ENCODE data around the gene HOXA11.

HOXA11 gene

DNA sequence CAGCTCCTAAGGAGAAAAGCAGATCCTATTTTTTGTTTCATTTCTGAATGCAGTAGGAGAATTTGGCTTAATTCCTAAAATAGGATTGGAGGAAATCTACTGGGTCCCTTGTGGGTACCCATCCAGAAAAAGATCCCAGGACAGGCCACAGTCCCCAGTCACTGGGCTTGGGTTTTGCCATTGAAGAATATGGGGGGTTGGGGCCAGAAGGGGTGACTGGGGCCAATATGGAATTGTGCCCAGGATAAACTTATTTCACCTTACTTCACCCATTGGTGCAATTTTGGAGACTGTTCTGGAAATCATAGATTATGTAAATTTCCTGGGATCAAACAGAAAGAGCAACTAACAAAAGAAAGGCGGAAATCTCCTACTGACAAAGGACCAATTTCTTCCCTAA, 46.6 kb downstream of the HOXA11 start:
- no peak for DNase-seq

DNA sequence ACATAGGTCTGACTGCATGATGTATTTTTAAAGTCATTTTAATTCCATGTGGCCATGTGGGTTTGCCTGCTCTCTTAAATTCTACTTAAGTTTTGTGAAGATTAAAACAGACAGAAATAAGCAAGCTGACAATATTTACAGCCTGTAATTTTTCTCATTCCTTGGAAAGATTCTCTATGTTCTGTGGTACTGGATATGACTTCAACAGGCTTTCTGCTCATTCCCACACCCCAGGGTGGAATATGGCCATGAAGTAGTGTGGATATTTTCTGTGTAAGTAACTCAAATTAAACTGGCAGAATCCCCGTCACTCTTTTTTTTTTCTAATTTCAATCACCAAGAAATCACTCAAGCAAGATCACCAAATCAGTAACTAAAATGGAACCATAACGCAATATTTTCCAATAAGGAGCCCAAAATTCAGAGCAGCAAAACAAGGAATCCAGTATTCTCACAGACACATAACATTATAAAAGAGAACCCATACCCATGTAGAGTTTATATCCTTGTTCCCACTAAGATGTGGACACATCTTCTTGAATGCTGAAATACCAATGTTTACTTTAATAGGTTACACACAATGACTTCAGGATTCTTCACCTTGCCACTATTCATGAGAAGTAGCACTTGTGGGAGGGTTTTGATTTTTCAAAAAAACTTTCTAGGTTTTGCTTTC, 47.3 kb downstream of the HOXA11 start:
- no peak for DNase-seq

DNA sequence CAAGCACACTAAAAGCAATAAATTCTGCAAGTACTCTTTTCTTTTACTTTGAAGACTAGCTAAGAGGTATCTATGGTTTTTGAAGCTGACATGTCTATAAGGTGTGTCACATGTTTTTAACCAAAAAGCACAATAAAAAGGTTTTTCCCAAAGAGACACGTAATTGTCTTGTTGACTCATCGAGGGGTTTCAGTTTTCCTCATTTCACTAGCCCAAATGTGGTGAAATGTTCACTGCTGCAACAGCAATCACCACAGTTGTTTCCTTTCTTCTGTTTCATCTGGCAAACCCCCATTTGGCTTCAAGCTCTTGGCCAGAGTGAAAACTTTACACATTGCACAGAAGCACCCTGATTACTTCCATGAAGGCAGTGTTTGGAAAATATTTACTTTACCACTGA, 50.6 kb downstream of the HOXA11 start:
- DNase-seq: no peak

DNA sequence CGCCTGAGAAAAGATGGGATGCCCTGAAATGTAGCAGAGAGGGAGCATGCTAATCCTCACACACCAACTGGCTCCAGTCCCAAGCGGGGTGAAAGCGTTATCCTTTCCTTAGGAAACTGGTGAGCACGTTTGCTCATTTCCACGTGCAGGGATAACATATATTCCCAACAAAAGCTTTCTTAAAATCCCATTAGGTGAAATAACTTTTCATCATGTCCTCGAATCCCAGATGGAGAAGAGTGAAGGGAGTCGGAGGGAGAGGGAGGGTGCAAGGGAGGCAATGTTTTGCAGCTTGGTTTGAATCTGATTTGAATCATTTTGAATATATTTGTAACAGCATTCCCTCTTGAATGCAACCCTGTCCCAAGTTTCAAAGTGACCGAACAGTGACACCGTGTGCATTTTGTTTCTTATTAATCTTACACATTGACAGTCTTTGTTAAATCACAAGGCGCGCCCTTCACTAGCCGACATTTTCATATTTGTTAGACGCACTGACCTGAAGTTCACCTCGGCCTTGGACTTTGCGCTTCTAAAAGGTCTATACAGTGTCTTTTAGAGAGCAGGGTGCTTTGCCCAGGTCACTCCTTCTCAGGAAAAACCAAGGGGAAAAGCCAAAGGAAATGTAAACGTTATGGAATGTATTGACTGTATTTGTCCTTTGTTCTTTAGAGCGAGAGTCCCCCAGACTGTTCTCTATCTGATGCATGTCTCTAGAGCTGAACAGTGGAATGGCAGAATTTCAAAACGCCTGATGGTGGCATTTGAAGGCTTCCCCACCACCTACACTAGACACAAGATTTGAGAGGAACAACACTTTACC, 51.4 kb downstream of the HOXA11 start:
- no peak for DNase-seq

DNA sequence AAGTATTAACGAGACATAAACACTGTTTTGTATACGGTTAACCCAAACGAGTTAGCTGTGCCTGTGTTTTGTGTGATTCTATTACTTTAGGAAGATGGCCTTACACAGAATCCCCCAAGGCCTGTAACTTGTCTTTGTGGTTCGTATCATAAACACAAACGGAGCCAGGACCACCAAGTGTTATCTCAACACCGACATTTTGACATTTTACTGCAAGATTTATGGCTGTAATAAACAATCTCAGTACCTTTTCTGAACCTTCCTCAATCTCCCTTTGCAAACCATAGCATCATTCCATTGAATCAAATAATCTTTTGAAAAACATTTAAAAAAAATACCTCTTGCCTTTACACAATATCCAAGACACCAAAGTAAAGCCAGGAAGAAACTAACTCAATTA, 52.1 kb downstream of the HOXA11 start:
- no peak for DNase-seq

DNA sequence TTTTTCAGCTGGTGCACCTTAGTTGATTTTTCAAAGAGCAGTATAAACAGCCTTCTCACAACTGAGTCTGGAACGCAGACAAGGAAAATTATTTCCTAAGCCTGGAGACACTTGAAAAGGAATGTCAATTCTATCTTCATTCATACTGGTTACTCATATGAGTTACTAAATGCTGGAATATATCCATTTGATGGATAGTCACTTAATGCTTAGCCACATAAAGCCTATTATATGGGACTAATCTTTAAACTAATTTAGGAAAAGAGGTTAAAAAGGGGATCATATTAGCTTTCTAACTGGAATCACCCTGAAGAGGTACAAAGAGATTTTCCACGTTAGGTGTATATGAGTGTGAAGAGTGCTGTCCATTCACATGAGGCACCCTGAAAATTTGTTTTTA, 52.8 kb downstream of the HOXA11 start:
- DNase-seq: no peak

DNA sequence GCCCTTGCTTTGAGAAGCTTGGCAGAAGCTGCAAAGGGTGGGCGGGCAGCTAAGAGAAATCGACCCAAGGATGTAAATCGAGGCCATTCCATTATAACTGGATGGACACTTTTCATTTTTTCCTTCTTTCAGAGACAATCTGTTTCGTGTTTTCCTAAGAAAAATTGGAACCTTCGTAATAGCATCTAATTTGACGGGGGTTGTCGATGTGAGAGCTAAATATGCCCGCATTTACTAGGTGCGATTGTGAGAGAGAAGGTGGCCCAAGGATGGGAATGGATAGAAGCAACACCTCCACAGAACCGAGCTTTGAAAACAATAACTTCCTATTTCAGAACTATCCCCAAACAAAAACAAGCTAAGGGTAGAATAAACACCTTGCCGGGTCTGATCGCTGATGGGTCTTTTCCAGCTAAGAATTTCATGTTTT, 53.6 kb downstream of the HOXA11 start:
- no peak for DNase-seq
